ENCODE measurements around the gene PCSK6.

The PCSK6 gene

DNA sequence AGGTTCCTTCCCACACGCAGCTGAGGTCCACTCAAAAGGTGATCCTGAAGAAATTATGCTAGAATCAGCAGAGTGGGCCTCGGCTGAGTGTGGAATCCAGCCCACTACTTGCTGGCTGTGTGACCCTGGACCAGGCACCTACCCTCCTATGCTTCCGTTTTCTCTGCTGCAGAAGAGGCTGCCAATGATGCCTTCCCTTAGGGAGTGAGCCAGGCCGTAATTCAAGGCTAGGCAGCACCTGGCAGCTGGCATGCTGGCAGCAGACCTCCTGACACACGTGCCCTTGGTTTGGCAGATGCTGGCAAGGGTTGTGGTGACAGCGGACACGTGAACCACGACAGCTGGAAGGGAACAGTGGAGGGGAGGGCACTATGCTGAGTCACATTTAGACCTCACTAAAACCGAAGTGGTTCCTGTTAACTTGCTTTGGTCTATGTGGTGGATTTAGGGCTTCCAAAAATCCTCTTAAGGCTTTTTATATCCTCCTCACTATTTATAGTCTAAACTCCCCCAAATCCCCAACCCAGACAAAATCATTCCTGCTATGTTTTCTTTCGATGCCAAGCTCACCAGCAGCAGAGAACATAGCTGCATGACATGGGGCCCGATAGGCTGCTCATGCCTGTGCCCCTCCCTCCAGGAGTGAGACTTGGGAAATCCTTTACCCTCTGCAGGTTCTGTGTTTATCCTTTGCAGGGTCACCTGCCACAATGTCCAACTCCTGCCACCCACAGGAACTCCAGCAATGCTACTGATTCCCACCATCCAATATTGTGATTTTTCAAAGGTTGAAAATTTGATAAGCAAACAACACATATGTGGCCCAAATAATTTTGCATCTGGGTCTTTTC, 10.6 kb upstream of the PCSK6 start:
- in situ Hi-C loops (cut with MboI; ENCODE audit: low sequenced_read_pairs) = no loop called here

DNA sequence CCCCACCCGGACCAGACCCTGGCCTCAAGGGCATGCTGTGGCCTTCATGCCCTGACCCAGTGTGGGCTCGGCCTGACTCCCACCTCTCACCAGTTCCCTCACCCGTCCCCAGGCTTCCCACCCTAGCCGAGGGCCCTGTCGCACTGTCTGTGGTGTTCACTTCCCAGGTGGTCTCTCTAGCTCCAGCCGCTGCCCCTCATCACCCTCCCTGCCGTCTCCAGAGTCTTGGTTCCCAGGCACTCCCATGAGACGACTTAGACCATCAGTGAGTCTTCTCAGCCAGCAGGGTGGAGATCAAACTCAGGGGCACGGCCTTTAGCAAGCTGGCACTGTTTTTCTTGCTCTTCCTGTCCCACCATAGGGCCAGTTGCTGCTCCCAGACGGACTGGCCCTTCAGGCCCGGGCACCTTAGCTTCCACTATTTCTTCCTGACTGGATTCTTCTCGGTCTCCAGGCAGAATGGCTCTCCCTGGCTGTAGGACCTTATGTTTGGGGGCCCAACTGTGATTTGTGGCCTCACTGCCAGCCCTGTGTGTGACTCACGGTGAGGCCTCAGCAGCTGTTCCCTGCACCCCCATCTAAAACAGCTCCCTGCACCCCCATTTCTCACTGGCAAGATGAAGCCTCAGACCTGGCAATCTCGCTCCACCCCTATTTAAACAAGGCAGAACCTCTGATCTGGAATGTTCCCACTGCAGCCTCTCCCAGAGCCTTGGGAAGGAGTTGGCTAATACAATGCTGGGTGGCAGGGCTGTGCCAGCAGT, 9.4 kb upstream of the PCSK6 start:
- in situ Hi-C loops (cut with MboI; ENCODE audit: low sequenced_read_pairs) = no loop called here

DNA sequence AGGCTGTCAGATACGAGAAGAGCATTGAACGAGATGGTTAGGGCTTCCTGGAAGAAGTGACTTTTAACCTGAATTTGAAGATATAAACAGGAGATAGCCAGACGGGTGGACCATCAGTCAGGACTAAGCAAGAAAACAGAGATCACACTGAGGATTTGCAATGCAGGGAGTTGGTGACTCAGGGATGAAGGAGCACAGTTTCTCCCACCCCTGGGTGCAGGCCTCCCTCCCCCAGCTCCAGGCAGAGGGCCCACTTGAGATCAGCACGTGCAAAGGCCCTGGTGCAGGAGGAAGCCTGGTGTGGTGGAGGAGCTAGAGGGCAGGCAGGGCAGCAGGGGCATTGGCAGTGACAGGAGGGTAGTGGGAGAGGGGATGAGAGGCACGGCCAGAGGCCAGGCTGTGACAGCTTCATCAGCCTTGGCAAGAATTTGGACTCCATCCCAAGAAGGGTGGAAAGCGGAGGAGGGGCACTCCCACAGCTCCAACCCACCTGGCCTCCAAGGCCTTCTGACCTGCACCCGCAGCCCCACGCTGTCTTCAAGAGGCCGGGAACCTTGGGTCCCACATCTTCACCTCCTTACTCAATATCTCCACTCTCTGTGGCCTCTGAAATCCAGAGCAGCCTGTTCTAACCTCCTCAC, 8.7 kb upstream of the PCSK6 start:
- in situ Hi-C loops (cut with MboI; ENCODE audit: low sequenced_read_pairs) = no loop called here

DNA sequence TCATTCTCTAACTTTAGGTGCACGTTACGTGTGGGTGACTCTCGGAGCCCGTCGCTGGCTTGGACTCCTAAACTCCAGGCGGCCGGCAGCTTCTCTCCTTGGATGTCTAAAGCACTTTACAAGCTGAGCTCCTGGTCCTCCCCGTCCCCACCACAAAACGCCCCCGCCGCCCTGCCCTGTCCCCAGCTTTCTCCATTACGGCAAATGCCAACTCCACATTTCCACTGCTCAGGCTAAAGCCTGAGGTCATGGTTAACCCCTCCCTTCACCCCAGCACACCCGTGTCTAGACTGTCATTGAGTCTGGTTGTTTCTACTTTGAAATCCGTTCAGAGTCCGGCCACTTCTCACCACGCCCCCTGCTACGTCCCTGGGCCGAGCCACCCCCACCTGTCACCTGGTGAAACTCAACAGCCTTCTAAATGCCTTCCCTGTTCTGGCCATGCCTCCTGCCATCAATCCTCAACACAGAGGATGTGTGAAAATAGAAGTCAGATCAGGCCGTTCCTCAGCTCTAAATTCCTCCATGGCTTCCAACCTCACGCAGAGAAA, 8.1 kb upstream of the PCSK6 start:
- in situ Hi-C loops (cut with MboI; ENCODE audit: low sequenced_read_pairs) = no loop called here

DNA sequence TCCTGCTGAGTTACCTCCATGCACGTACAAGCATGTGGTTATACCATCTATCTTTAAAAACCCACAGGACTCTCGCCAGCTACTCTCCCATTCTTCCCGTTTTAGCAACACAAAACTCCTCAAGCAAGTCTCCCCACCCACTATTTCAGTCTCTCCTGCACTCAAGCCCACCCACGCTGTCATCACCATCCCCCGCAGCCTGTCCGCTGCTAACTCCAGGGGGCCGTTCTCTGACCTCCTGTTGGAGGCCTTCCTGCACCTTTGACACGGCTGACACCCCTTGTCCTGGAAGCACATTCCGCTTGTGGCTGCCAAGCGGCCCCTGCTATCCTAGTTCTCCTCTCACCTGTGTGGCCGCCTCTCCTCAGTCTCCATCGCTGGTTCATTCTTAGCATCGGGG, 7.5 kb upstream of the PCSK6 start:
- in situ Hi-C loops (cut with MboI; ENCODE audit: low sequenced_read_pairs) = no loop called here

DNA sequence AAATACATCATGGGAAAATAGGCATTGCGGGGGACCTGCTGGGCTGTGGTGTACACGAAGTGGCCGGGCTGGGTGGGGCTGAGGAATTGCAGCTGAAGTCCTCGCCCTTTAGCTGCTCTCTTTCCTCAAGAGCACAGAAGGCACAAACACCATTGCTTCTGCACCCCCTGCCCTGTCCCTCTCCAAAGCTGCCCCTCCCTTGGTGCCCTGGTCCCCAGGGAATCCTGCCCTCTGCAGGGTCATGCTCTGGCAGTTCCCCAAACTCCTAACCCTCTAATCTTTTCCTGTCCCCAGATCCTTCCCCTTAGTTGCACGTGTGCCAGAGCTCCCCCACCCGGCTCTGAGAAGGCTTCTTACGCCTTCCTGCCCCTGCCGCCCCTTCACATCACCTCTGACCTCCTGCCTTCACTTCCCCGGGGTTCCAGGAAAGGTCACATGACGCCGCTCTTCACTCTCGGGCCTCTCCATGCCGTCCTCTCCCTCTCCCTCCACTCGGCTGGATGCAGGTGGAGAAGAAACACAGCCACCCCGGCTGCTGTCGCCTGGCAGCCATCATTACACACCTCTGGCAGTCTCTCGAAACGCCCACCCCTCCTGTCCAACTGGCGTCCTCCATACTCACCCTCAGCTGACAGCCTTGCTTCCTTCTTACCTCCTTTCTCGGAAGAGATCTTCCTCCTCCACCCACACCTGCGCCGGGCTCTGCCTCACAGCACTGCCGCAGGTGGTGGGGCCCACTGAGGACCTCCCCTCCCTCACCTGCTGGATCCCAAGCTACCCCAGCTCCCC, 6.9 kb upstream of the PCSK6 start:
- in situ Hi-C loops (cut with MboI; ENCODE audit: low sequenced_read_pairs) = no loop called here

DNA sequence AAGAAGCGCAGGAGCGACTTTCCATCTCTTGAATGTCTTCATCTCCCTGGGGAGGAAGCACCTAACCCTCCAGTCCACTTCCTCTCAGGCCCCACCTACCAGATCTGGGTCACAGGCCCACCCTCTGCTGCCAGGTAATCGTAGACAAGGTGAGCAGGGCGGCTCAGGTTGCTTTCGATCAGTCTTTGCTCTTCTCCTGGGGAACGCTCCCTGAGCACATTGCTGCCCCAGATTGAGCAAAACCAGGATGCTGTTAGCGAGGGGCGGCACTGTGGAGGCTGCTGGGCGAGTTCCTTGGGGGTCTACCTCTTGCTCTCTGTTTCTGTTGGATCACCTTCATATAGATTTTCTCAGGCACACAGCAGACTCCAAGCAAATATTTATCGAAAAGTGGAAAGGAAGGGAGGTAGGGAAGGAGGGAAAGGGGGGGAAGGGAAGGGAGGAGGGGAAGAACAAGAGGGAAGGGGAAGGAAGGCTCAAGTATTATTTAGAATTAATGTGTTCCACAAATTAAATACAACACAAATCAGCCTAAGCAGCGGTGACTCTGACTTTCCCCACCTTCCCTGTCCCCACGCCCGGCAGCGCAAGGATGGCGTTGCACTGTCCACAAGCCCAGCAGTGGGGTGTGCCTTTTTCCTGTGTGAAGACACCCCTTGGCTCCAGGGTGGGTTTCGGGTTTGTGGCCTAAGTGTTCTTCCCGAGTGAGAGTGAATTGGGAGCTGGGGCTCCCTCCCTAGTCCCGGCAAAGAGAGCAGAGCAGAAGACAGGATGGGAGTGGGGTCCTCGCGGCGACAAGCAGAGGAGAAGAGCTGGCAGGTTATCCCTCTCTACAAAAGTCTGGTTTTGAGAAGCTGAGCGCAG, 6.1 kb upstream of the PCSK6 start:
- in situ Hi-C loops (cut with MboI; ENCODE audit: low sequenced_read_pairs) = no loop called here

DNA sequence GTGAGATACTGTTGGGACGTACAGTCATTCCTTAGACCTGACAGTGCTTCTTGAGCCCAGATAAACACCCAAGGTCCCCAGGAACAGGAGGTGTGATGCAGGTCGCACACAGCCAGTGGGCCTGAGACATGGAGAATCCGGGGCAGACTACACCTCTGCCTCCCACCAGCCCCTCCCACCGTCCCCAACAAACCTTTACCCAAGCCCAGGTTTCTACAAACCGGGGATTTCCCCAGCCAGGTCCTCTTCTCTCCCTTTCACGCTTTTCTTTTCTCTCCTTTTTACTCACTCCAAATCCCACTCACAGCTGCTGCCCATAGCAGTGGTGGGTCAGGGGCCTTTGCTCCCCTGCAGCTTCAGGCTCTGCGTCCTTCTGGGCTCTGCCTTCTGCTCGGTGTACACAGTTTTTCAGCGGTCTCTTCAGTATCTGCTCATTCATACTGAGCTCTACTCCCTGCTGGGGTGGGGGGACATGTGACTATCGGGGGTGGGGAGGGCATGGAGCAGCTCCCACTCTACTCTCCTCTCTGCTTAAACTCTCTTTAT, 4.8 kb upstream of the PCSK6 start:
- in situ Hi-C loops (cut with MboI; ENCODE audit: low sequenced_read_pairs) = no loop called here

DNA sequence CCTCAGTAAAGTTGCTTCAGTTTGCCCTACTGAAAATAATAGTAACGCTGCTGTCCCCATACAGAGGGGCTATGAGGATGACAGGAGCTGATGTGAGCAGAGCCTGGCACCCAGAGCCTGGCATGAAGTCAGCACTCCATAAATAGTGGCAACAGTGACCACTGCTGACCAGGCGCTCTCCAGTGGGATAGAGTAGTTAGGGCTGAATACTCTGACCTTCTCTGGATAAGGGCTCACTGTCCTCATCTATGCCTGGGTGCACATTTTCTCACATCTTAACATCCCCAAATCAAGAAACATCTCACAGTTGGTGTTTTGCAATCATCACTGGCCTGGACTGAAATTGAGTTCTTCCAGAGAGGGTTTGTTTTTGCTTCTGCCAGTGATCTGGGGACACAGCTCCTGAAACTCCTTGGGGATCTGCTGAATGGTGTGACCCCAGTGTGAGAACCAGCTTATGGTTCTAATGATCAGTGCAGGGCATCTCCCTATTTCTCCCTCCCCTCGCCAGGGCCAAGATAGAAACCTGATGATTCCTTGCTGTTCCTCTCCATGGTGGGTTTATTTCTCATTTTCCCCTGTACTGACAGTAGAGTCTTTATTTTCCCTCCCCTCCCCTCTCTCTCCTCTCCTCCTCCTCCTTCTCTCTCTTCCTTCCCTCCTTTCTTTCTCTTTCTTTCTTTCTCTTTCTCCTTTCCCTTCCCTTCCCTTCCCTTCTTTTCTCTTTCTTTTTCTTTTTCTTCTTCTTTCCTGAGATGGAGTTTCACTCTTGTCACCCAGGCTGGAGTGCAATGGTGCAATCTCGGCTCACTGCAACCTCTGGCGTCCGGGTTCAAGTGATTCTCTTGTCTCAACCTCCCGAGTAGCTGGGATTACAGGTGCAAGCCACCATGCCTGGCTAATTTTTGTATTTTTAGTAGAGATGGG, 3.5 kb upstream of the PCSK6 start:
- in situ Hi-C loops (cut with MboI; ENCODE audit: low sequenced_read_pairs) = no loop called here

DNA sequence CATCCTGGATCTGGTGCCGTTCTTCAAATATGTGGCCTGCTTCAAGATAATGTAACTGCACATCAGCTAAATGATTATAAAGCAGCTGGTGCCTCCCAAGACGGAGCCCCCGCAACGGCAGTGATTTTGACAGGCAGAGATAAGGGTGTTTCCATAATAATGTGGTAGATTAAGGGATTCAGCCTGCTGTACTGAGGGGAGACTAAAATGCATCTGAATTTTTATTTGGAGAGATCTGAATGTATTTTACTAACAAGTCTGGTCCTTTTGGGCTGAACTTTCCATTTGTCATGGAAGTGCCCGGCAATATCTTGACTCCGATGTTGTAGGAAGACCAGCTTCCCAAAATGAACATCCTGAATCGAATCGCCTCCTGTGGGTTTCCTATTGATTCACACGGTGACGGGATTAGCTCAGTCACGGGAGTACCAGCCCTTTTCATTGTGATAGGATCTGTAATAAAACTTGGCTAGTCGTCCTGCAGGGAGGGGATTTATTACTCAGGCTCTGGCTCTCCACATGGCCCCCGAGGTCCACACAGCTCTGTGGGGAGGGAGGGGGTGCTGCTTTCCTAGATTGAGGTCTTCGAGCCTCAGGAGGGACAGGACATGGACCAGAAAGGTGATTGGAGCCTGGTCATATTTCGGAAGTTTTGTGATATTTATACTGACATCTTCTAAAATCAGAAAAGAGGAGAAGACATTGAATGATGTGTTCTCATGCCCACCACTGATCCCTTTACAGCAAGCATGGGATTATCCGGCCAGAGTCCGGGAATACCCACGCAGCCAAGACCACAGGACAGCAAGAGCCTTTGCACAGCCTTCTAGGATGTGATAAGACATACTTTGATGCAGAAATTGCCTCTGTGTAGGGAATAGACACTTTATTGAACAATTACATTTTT, 2.5 kb upstream of the PCSK6 start:
- in situ Hi-C loops (cut with MboI; ENCODE audit: low sequenced_read_pairs) = no loop called here

DNA sequence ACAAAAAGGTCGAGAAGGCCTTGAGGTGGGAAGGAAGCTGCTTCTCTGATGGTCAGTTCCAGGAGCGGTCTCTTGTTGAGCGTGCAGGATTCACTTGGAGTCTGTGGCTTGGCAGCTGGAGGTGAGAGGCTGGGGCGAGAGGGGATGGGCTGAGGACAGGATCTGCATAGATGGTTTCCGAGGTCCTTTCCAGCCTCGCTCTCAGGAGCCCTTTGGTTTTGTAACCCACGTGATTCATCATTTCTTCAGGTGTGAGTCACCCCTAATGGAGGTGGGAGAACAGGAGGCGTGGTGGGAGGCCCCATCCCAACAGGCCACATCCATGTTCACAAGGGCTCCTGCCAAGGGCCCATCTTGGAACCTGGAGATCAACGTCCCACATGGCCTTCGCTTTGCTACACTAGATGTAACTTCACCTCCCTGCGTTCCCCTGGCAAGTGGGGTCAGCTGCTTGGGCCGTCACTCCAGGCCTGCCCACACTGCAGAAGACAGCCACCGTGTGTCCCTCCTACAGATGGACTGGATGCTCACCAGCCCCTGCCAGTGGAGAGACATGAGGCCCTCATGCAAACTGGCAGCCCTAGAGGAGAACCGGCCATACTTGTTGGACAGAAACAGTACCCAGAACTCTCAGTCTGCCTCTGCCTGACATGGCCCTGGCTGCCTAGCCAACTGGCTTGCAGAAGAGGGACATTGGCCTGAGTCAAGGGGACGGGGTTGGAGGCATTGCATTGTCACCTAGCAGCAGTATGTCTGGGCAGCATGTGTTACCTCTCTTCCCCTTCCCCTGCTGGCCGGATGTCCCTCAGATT, 1.6 kb upstream of the PCSK6 start:
- in situ Hi-C loops (cut with MboI; ENCODE audit: low sequenced_read_pairs) = no loop called here

DNA sequence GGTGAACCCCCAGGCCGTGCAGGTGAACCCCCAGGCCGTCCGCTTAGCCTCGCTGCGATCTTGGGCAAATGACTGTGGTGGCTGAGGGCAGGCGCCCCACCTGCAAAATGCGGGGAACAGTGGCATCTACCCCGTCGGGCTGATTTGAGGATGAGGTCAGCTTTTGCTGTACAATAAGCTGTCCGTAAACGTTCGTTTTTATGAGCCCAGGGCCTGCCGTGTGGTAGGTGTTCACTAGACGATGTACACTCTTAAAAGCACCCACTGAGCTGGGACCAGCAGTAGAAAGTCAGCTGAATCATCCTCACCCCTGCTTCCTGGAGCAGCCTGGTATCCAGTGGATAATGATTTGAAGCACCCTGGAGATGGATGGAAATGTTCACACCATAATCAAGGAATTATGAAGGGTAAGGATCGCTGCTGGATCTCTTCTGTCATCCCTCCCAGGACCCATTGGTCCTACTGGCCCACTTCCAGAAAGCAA, 943 bp upstream of the PCSK6 start:
- in situ Hi-C loops (cut with MboI; ENCODE audit: low sequenced_read_pairs) = no loop called here

DNA sequence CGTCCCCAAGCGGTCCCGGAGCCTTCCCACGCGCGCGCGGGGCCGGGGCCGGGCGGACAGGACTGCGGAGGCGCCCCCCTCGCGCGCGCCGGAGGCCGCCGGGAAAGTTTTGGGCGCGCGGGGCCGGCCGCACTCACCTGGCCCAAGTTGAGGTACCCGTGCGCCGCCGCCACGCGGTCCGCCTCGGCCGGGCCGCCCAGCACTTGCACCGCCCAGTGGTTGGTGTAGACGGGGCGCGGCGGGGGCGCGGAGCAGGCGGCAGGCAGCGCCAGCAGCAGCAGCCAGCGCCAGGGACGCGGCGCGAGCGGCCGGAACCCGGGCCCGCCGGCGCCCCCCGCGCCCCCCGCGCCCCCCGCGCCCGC, 289 bp downstream of the PCSK6 start:
- in situ Hi-C loops (cut with MboI; ENCODE audit: low sequenced_read_pairs) = no loop called here

DNA sequence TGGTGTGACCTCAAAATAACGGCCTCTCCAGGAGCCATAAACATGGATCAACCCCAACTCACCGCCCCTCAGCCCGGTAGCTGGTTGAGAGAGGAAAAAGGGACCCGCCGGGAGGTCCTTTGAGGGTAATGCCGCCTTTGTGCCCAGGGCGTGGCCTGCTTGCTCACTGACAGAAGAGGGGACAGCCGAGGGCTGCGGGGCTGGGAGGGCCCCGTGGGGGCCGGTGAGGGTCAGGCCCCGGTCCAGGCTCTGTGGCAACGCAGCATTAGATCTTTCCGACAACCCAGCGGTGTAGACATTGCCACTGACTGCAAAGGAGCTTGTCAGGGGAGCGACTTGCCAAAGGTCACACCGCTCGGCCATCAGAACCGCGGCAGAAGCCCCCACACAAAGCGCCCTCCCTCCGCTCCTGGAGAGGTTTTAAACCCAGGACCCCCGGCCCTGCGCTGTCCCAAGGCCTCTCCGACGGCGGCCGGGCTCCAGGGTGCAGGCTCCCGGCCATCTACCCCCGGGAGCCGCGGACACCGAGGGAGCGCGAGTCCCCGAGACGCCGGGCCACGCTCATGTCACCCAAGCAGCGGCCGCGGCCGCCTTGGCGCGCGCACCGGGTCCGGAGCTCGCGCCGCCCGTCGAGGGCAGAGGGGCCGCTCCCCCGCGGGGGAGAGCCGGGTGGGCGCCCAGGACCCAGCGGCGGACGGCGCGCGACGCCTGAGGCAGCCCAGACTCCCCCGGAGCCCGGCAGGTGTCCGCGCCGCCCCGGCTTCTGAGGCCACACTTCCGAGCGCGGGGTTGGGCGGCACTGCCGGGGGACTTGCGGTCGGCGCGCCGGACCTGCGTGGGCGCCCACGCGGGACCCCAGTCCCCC, 975 bp downstream of the PCSK6 start:
- in situ Hi-C loops (cut with MboI; ENCODE audit: low sequenced_read_pairs) = no loop called here

DNA sequence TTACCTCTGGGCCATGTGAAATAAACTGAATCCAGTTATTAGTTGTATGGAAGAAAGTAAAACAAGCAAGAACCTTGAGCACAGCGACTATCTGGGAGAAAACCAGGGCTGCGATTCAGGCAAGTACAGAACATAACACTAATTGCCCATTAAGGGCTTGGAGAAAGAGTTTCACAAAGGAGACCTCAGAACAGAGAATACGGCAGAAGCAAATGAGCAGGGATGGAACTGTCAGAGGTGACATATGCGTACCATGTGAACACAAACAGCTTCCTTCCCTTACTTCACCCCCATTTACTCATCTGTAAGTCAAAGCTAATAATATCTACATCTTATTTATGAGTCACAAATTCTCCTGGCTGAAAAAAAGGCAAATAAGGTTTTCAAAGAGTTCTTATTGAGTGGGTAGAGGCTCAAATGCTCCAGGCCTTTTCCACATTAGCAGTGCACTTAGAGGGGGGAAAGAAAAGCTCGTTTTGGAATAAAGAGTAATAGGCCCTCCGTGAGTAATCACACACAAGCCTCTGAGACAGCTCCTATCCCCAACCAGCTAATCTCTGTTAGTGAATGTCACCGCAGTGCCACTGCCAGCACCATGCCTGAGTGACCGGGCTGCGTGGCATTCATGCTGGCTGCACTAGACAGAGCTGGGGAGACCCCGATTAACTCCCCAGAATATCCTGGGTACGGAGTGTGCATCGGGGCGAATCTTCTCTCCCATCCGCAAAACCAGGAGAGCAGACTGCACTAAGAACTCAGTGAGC, 2.6 kb downstream of the PCSK6 start:
- in situ Hi-C loops (cut with MboI; ENCODE audit: low sequenced_read_pairs) = no loop called here

Measured in hTERT RPE-1 (cell line).